GM12872 (cell line): Measurements from ENCODE around the gene DUSP16.

Experiments
- TF ChIP-seq, protein P1 (sequence below): IDR thresholded peaks from 3 replicates; pipeline ENCODE4 v1.5.1; 2011; ENCODE audit warnings: low read depth, mild to moderate bottlenecking, low read length, moderate library complexity; ENCODE audit not compliant: insufficient read depth

Gene DUSP16

GRCh38 chr12:12442548-12443071 lies 120.1 kb downstream of the DUSP16 start:
- TF ChIP-seq, protein P1, sequence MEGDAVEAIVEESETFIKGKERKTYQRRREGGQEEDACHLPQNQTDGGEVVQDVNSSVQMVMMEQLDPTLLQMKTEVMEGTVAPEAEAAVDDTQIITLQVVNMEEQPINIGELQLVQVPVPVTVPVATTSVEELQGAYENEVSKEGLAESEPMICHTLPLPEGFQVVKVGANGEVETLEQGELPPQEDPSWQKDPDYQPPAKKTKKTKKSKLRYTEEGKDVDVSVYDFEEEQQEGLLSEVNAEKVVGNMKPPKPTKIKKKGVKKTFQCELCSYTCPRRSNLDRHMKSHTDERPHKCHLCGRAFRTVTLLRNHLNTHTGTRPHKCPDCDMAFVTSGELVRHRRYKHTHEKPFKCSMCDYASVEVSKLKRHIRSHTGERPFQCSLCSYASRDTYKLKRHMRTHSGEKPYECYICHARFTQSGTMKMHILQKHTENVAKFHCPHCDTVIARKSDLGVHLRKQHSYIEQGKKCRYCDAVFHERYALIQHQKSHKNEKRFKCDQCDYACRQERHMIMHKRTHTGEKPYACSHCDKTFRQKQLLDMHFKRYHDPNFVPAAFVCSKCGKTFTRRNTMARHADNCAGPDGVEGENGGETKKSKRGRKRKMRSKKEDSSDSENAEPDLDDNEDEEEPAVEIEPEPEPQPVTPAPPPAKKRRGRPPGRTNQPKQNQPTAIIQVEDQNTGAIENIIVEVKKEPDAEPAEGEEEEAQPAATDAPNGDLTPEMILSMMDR: no peak

- TF ChIP-seq, protein P1: no peak
These were observed 120.7 kb downstream of the DUSP16 start for GRCh38 chr12:12441843-12442461.

- TF ChIP-seq, protein P1: no peak
These were observed 121.2 kb downstream of the DUSP16 start for GRCh38 chr12:12441429-12441807.

DNA sequence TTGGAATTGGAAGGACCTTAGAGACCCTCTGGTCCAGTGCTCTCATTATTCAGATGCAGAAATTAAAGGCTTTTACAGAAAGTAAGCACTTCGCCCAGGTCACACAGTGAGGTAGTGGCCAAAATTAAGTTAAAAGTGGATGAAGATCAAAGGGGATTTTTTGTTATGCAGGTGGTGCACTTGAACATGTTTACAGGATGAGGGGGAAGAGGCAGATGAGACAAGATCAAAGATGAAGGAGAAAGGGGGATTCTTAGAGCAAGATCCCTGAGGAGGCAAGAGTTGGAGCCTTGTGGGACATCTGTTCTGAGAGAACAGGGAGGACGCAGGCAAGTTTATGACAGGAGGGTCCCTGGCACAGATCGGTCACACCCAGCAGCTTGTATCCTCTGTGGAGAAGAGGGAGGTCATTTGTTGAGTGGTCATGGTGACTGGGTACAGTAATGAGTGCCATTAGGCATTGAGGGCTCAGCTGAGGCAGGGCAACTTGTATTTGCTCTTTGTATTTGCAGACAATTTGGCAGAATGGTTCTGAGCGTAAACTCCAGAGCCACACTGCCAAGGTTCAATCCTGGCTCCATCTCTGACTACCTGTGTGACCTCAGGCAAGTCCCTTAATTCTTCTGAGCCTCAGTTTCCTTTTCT lies 121.8 kb downstream of the DUSP16 start:
- TF ChIP-seq, protein P1: no peak

DNA sequence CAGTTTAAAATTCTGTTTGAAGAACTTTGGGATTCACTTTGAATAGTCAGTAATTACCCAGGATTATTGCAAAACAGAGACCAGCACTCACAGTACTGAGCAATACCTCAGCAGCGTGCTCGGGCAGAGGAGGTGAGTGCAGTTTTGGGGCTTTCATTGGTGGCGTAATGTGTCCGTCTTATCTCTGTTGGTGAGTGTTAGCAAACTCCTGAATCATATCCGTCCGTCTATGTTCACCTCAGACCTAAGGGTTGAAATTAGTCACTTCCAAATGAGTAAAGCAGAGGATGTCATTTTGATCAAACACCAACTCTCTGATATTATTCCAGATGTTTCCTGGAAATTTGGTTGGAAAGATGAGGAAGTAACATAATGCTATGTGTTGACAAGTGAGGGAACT lies 123.0 kb downstream of the DUSP16 start:
- TF ChIP-seq, protein P1: no peak

GRCh38 chr12:12436831-12437345 lies 125.8 kb downstream of the DUSP16 start:
- TF ChIP-seq, protein P1: no peak

DNA sequence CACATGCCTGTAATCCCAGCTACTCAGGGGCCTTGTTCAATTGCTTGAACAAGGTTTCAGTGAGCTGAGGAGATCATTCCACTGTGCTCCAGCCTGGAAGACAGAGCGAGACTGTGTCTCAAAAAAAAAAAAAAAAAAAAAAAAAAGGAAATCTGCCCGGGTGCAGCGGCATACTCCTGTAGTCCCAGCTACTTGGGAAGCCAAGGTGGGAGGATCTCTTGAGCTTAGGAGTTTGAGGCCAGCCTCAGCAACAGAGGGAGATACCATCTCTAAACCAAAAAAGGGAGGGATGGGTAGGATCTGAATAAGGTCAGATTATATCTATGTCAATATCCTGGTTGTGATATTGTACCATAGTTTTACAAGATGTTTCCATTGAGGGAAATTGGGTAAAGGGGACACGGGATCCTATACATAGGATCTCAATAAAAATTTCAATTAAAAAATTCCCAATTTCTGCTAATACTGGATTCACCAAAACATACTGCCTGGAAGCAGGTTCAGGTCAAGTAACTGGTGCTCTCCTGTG lies 129.4 kb downstream of the DUSP16 start:
- TF ChIP-seq, protein P1: no peak
